ENCODE data around the gene HHIP. TPM values are rescaled to one million over a fixed set of nuclear protein-coding genes. Genes with fewer than 3 reads are reported as not detected.
A peak's percentile ranks its signal among the peaks of the same experiment; 100 is the strongest.

Gene HHIP, protein sequence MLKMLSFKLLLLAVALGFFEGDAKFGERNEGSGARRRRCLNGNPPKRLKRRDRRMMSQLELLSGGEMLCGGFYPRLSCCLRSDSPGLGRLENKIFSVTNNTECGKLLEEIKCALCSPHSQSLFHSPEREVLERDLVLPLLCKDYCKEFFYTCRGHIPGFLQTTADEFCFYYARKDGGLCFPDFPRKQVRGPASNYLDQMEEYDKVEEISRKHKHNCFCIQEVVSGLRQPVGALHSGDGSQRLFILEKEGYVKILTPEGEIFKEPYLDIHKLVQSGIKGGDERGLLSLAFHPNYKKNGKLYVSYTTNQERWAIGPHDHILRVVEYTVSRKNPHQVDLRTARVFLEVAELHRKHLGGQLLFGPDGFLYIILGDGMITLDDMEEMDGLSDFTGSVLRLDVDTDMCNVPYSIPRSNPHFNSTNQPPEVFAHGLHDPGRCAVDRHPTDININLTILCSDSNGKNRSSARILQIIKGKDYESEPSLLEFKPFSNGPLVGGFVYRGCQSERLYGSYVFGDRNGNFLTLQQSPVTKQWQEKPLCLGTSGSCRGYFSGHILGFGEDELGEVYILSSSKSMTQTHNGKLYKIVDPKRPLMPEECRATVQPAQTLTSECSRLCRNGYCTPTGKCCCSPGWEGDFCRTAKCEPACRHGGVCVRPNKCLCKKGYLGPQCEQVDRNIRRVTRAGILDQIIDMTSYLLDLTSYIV
- total RNA-seq, result not detected

DNA sequence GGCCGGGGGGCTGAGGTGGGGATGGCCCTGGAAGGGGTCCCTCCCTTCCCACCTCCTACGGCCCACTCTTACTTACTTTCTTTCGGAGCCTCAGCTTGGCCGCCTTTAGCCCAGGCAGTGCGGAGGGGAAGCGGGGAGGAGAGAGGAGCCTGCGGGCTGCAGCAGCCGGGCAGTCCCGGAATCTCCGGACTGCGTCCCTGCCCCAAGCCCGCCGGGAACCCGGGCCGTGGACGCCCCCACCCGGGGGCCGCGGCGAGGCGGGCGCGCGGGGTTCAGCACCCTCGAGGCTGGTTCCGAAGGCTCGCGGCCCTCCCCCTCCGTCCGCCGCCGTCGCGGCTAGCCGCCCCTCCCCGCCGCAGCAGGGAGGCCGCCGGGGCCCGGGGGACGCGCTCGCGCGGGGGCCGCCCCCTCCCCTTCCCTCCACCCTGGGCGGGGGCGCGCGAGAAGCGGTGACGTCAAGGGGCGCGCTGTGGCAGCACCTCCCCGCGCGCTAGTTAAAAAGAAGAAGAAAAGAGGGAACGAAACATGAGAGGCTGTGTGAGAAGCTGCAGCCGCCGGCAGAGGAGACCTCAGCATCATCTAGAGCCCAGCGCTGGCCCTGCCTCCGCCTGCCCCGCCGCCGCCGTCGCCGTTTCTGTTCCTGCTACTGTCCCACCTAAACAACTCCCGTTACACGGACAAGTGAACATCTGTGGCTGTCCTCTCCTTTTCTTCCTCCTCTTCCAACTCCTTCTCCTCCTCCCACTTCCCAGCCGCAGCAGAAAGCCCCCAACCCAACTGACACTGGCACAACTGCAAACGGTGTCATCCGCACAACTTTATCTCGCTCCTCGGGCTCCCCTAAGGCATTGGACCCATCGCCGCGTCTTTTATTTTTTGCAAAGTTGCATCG, at the start of gene HHIP:
HHIP (plus strand) TSS at position 526 of the 892 bp plus-strand sequence. CDS start 520 bp downstream, outside the sequence.
- peak; percentile 26 for ATAC-seq

DNA sequence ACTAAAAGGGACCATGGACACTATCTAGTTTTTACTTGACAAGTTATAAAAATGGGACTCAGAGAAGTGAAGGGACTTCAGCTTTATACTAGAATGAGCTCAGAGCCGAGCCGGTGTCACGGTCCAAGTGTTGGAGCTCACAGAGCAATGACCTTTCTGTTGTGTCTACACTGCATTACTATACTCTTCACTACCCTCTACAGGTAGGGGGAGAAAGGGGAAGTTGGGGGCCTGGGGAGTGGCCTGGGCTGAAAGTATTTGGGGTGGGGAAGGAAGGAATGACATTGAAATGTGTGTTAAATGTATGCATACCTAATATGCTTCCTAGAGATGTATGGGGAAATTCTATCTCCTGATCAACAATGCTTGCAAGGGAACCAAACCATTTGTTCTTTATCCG, 48.8 kb upstream of the HHIP start:
- no peak for ATAC-seq

DNA sequence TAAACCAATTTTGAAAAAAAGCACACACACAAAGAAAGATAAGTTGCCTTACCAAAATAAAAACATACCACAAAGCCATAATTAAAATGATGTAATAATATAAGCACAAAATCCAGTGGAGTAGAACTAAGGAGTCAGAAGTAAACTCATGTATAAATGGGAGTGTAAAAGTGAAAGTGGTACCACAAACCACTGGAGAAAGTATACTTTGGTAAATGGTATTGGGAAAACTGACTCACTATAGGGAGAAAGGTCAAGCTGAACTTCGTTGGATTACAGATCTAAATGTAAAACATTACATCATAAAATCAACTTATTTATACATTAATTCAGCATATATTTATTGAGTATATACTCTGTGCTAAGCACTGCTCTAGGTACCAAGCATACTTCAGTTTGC, 46.3 kb upstream of the HHIP start:
- ATAC-seq, result no peak

DNA sequence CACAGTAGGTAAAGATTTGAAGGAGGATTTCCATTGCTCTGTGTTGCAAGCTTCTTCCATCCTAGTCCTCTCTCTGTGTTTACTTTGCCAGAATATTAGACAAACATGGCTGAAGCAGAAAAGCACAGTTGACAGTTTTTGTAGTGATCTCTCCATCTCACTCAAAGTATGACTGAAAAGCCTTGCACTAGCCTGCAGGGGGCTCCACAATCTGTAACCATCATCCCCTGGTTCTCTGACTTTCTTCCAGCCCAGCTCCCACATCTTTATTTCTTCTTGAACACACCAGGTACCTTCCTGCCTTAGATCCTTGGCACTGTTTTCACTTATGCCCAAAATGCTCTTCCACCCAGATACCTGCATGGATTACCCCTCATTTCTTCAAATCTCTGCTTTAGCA, 34.1 kb upstream of the HHIP start:
- no peak for ATAC-seq

DNA sequence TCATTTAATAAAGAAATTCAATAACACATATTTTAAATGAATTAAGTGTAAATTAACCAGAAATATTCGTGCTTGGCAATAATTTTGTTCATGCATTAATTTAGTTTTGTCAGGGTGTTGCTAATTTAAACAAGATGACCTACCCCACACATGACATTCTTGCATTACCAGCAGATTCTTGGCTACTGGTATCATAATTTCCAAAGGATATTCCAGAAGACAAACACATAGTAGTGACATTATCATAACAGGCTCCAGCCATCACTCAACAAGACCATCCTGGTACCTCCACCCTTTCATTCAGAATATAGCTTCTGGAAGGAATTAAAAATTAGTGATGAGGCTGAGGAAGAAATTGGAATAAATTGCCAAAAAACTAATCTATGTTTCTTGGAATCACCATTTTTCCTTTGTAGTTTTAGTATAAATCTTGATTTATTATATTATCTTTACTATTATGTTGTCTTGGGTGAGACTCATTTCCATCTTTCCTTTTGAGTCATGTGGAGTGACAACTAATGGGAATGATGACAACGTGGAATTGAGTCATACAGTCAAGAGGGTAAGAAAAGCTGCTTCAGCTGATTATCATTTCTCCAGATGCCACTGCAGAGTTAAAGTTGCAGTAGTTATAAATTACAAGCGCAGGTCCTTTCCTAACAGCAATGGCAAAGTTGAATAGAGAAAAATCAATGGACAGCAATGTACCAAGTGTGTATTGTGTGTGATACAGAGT, 30.9 kb upstream of the HHIP start:
- ATAC-seq, result no peak

DNA sequence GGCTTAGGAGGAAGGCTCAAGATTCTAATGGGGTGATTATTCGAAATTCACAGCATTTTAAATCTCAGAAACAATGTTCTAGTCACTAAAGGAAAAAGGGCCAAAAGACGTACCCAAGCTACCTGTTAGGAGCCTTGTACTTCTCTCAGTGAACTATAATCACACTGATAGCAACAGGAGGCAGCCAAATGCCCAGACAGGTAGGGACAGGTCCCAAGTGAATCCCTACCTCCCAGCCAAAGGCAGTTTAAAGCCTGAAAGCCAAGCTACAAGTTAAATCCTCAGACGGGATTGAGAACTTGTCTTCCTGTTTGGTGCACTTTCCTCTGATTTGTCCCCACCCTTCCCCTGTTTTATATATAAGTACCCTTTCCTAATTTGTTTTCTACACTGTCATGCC, 24.3 kb upstream of the HHIP start:
- no peak for ATAC-seq

DNA sequence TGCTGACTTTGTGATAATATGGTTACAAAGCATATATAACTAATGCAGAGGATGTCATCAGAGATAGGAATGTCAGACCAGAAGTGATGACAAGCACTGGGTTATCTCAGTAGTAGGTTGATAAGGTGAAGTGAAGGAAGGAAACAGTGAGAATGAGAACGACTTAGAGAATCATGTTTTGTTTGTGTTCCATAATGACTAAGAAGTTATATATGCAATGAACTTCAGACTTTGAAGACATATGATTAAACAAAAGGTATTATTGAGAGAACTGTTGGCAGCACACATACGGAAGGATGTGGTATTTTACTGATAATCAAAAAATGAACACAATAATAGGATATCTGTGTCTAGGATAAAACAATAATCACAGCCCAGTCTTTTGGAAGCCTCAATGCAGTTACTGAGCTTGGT, 18.3 kb upstream of the HHIP start:
- no peak for ATAC-seq

DNA sequence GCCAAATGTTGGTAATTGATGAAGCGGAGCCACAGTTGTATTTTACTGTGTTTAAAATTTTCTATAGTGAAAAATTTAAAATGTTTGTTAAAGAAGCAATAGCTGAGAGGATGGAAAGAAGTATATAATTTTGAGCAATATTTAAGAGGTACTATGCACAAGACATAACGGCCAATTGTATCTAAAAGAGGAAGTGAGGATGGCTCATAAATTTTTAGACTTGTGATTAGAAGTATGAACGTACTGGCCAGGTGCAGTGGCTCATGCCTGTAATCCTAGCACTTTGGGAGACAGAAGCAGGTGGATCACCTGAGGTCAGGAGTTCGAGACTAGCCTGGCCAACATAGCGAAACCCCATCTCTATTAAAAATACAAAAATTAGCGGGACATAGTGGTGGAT, 12.7 kb upstream of the HHIP start:
- no peak for ATAC-seq

DNA sequence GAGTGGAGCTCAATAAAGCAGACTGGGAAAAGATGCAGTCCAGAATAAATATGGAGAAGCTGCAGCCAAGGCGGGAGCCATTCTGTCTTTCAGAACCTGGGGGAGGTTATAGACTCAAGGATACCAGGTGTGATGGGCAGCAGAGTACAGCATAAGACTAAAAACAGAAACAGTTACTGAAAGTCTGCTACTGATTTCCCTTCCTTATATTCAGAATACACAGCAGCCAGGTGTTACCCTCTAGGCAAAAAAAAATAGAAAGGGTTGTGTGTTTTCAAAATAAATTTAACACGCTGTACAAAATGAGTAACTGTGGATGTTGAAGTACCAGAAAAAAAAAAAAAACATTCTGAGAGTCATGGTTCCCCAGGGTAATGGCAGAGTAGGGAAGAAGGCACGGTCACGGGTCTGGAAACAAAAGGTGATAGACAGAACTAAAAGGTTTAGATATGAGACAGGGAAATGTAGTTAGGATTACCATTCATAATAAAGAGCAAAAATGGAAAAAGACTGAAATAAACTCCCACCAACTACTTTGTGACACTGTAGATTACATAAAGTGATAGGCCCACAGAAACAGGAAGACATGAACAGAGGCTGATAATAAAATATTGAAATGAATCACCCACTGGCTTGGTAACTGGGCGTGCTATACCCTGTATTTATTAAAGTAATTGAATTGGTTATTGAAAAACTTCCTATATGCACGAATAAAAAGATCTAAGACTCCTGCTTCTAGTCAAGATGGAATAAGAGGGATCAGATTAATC, 10.8 kb upstream of the HHIP start:
- ATAC-seq, result no peak

DNA sequence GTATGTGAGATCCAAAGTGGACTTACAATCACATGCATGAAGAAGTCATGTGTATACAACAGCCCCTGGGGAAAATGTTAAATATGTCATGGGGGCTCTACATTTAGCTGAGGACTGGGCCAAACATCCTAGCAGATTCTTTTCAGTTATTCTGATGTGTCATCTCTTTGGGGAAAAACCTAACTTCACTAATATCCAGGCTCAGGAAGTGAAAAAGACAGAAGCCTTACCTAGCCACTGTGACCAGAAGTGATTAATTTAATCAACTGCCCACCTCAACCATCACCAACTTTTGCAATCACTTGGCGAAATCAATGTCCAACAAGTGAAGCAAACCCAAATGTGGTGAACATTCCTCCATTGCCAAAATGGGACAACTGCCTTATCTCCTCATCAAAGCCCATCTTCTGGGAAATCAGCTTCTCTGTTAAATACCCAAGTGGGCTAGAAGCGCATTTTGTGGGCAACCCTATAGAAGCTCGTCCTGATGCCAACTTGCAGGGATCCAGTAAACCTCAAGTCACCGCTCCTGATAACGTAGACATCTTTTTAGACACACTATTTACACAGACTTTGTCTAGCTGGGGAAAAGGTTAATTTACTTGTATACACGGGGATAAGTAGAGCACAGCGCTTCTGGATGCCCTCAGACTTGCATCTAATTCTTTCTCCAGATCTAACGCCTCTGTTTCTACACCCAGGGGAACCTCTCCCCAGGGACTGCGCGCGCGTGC, 1.4 kb upstream of the HHIP start:
- no peak for ATAC-seq

DNA sequence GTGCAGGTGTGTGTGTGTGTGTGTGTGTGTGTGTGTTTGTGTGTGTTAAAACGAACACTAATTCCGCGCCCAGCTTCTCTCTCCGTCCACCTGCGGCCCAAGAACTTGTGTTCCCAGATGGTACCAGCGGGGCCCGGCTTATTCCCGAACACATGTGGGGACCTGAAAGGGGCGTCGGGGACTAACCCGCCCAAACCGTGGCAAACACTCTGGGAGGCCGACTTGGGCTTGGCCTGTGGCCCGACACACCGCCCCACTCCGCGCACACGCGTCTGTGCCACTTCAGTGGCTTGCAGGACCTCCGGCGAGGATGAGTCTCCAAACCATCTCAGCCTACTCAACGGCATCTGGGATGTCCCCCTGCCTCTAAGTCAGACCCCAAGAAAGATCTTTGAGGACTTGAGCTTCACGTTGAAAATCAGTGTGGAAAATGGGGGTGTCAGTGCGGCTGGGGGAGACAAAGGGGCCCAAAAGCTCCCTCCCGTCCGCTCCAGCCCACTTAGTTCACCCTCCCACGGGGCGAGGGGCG, 790 bp upstream of the HHIP start:
- no peak for ATAC-seq

DNA sequence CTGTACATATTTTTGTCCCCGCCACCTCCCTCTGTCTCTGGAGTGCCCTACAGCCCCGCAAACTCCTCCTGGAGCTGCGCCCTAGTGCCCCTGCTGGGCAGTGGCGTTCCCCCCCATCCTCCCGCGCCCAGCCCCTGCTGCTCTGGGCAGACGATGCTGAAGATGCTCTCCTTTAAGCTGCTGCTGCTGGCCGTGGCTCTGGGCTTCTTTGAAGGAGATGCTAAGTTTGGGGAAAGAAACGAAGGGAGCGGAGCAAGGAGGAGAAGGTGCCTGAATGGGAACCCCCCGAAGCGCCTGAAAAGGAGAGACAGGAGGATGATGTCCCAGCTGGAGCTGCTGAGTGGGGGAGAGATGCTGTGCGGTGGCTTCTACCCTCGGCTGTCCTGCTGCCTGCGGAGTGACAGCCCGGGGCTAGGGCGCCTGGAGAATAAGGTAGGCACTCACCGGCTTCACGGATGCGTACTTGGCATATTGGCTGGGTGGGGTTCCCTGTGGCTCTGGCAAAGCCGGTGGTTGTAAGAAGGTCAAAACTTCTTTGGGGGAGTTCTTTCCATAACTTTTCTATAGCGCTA, 653 bp downstream of the HHIP start:
- ATAC-seq, result no peak

DNA sequence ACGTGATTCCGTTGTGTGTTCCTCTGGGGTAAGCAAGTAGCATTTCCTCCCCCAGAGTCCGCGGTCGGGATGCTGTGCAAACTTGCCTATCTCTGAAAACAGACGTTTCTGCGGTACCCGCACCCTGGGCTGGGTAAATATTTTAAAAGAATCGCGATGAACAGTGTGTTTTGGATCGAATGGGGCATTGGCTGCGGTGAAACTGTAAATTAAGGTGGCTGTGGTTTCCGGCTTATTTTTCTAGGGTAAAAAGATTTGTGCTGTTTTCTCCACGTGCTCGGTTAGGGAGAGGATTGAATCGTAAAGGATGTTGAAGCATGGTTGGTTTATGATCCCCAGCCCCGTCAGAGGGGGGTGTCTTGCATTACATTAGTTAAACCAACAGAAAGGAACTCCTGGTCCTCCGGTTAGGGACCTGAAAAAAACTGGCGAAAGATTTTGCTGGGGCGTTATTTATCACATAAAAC, 1.2 kb downstream of the HHIP start:
- no peak for ATAC-seq

DNA sequence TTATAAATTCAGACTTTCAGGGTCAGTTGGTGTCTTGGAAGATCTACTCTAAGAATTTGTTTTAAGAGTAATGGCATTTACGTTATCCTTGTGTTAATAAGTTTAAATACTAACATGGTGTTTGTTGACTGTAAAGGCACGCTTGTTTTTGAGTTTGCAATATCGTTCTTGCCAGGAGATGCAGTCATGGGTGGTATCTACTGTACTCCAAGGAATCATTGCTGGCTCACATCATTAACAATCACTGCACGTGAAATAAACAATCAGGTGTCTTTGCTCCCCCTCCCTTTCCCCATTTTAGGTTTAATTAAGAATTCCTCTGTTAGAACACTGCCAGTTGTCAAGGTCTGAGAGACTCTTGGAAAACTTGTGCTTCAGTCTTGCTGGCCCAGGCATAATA, 1.6 kb downstream of the HHIP start:
- no peak for ATAC-seq

DNA sequence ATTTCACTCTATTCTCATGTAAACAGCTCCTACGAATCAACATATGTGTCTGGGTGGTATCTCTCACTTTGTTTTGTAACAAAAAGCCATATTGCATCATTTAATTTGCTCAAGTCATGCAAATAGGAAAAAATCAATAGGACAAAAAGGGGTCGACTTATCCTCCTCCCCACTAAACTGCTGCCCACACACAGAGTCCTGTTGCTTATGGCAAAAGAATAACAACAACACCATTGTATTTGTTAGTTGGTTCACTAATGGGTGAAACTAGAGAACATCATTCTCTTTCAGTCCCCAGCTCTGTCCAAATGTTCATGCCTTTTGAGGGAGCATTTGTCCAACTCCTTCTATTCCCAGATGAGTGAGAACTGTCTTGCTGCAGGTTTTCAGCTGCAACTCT, 2.1 kb downstream of the HHIP start:
- ATAC-seq, result no peak

DNA sequence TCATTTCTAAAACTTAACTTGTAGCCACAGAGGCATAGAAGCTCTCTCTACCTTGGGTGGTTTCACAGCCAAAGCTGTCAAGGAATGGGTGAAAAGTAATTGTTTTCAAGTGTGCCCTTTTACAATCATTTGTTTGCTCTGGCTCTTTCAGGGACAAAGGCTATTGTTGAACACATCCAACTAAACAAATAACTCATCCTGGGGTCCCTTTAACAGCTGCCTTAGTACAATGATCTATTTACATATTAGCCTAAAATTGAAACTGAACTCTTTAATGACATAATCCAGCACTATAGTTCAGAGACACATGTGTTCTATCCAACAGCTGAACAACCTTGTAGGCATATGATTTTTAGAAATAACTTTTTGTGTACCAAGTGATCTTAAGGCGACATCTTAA, 3.7 kb downstream of the HHIP start:
- no peak for ATAC-seq

DNA sequence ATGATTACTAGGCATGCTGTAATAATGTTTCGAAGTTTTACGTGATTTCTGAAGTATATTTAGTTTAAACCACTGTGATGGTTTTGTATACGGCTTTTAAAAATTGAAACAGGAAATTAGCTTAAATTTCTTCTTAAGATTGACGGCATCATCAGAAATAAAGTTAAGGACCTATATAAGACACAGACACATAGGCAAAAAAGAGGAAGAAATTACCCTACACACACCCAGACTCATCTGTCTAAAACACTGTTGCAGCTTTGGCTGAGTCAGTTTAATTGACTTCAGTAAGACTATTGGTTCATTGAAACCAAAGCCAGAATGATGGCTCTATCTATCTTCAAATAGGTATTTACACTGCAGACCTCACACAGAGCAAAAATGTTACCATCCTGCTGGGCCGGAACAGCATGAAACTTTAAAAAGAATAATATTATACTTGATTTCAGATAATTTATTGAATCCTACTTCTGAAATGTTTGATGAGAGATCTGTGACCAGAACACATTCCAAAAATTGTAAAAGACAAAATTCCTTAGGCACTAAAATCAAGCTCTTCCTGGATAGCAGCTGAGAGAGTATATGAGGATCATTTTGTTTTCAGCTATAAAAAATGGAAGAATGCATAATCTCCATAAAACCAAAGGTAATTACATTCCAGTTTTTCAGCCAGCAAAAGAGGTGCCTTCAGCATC, 4.5 kb downstream of the HHIP start:
- no peak for ATAC-seq

DNA sequence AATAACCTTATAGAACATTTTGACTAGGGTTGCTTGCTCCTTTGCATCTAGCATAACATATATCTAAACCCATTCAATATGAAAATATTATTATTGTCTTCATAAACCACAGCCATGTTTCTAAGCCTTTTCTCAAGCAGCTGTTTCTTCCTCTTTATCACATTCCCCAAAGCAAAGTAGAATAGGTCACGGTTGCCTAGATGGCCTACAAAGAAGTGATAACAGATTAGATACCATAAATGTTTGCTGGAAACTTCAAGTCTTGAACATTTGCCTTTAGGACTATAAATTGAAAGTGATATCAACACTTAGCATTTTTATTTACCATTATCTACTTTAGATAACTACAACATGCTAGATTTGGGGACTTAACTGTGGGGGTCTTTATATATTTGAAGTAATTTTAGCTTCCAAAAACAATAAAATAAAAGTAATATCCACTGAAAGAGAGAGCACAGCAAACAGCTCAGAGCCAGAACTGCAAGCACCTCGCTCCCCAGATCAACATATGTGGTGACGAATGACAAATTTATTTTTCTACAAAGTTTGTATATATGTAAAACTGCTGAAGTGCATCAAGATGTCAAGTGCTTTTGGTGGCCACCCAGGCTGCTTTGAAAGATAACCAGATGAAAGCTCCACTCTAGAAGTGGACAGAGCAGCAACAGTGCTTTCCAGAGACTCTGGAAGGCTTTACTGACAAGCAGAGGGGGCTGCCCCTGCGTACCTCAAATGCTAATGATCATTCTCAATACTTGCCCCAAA, 8.0 kb downstream of the HHIP start:
- ATAC-seq, result no peak

DNA sequence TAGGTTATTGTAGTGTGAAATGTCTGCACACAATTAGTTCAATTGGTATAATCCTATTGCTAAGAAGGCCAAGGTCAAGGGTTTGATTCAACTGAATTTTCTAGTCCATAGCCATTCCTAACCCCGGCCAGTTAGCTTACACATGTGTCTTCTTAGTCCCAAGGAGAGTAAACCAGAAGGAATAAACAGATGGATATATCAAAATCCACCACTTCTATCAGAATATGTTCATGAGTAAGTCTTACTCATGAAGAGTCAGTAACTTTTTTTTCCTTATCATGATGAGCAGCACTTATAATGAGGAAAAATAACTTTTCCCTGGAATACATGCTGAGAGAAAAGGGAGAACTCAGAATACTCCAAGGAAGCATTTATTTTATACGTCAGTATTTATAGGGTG, 9.5 kb downstream of the HHIP start:
- ATAC-seq, result no peak
